Mesendoderm (in vitro differentiated cells): ENCODE data around the gene CDK11A.
"Not testable (repeated sequence)": the region's sequence is repeated elsewhere in the genome, so short reads cannot be mapped to it uniquely, and the experiment has no call there.

ENCODE experiments used
- DNase-seq: peaks from one replicate; pipeline ENCODE4 v3.0.0; 2013
- H2AK5ac ChIP-seq: 2 replicates; pipeline ENCODE4 v1.6.1; 2013; ENCODE audit warnings: low read length, inconsistent platforms
- H2BK120ac ChIP-seq: 2 replicates; pipeline ENCODE4 v1.6.1; 2013; ENCODE audit warnings: low read depth, mild to moderate bottlenecking, low read length, moderate library complexity, mixed read lengths
- H2BK15ac ChIP-seq: replicated peaks from 2 replicates; pipeline ENCODE4 v1.6.1; 2013; ENCODE audit warnings: low read depth, mild to moderate bottlenecking, moderate library complexity
- H2BK5ac ChIP-seq: 2 replicates; pipeline ENCODE4 v1.6.1; 2013; ENCODE audit warnings: low read length, inconsistent platforms
- H3K18ac ChIP-seq: 2 replicates; pipeline ENCODE4 v1.6.1; 2013; ENCODE audit warnings: mild to moderate bottlenecking, low read length, mixed read lengths
- H3K23ac ChIP-seq: one replicate; pipeline ENCODE4 v1.6.1; 2013; ENCODE audit warnings: low read length
- H3K27ac ChIP-seq: 2 replicates; pipeline ENCODE4 v1.5.1; 2013; ENCODE audit warnings: low read depth, mild to moderate bottlenecking, inconsistent platforms, low read length, moderate library complexity
- H3K27me3 ChIP-seq: 2 replicates; pipeline ENCODE4 v1.6.1; 2013; ENCODE audit warnings: low read length, control low read depth, mild to moderate bottlenecking, inconsistent platforms; ENCODE audit not compliant: insufficient read depth, poor library complexity
- H3K36me3 ChIP-seq: 2 replicates; pipeline ENCODE4 v1.6.1; 2013; ENCODE audit warnings: low read length, inconsistent platforms; ENCODE audit not compliant: control insufficient read depth, insufficient read depth
- H3K4ac ChIP-seq: one replicate; pipeline ENCODE4 v1.6.1; 2013; ENCODE audit warnings: low read depth, mild to moderate bottlenecking, low read length, moderate library complexity
- H3K4me1 ChIP-seq: 2 replicates; pipeline ENCODE4 v1.6.1; 2013; ENCODE audit warnings: low read depth, low read length, inconsistent platforms; ENCODE audit not compliant: control insufficient read depth
- H3K4me2 ChIP-seq: 2 replicates; pipeline ENCODE4 v1.6.1; 2013; ENCODE audit warnings: low read length
- H3K4me3 ChIP-seq: 2 replicates; pipeline ENCODE4 v1.5.1; 2013; ENCODE audit warnings: mild to moderate bottlenecking, low read length
- H3K56ac ChIP-seq: one replicate; pipeline ENCODE4 v1.6.1; 2013; ENCODE audit warnings: low read length
- H3K79me1 ChIP-seq: 2 replicates; pipeline ENCODE4 v1.6.1; 2013; ENCODE audit warnings: low read length, inconsistent platforms
- H3K79me2 ChIP-seq: 2 replicates; pipeline ENCODE4 v1.6.1; 2013; ENCODE audit warnings: mild to moderate bottlenecking, low read length; ENCODE audit not compliant: control insufficient read depth, insufficient read depth
- H3K9ac ChIP-seq: 2 replicates; pipeline ENCODE4 v1.6.1; 2013; ENCODE audit warnings: low read length, inconsistent platforms
- H4K5ac ChIP-seq: one replicate; pipeline ENCODE4 v1.6.1; 2013; ENCODE audit warnings: low read length
- H4K8ac ChIP-seq: one replicate; pipeline ENCODE4 v1.6.1; 2013; ENCODE audit warnings: low read depth, mild to moderate bottlenecking, control low read depth, low read length, moderate library complexity
- WGBS: extraction: QIAGEN DNeasy Blood & Tissue Kit; methylation state at CpG from one replicate; pipeline ENCODE4 v1.1.7; 2013; ENCODE audit warnings: low lambda C conversion rate, missing lambda C conversion rate; ENCODE audit not compliant: insufficient coverage; ENCODE audit errors: extremely low coverage; 5-methylcytosine and 5-hydroxymethylcytosine counted together

CDK11A gene

GRCh38 chr1:1730870-1731269 is 6.7 kb upstream of the CDK11A start:
- Histone ChIP-seq H3K79me1 (no peaks in the 10 kb centered on the region), H3K4me3 (no peak overlapping the region), H3K56ac (no peak overlapping the region), H2BK120ac (no peak overlapping the region), H3K27me3 (no peaks in the 10 kb centered on the region), H2BK5ac (no peak overlapping the region), H2BK15ac (no peak overlapping the region), H4K5ac (no peak overlapping the region), H3K27ac (no peak overlapping the region), H3K4ac (no peak overlapping the region), H4K8ac (no peak overlapping the region), H3K9ac (no peak overlapping the region), H3K79me2 (no peaks in the 10 kb centered on the region), H3K23ac (no peak overlapping the region), H3K4me1 (no peaks in the 10 kb centered on the region), H3K4me2 (no peak overlapping the region), H2AK5ac (no peak overlapping the region), H3K18ac (no peak overlapping the region), H3K36me3 (peaks cover 1% of the 10 kb centered on the region)
- DNase-seq: no peak
- WGBS: no CpG with 5 or more reads among the region's 17 CpGs

- no CpG with 5 or more reads among the region's 13 CpGs for WGBS
- not testable (repeated sequence) for H4K5ac ChIP-seq, H3K23ac ChIP-seq, H2AK5ac ChIP-seq, H3K27me3 ChIP-seq, H3K9ac ChIP-seq, DNase-seq, H2BK120ac ChIP-seq, H3K56ac ChIP-seq, H3K4me2 ChIP-seq, H3K4me3 ChIP-seq, H4K8ac ChIP-seq, H3K27ac ChIP-seq, H3K18ac ChIP-seq, H2BK15ac ChIP-seq, H2BK5ac ChIP-seq, H3K4me1 ChIP-seq, H3K79me1 ChIP-seq, H3K79me2 ChIP-seq, H3K4ac ChIP-seq, H3K36me3 ChIP-seq
Observed at GRCh38 chr1:1730230-1730629, 6.1 kb upstream of the CDK11A start.

DNA sequence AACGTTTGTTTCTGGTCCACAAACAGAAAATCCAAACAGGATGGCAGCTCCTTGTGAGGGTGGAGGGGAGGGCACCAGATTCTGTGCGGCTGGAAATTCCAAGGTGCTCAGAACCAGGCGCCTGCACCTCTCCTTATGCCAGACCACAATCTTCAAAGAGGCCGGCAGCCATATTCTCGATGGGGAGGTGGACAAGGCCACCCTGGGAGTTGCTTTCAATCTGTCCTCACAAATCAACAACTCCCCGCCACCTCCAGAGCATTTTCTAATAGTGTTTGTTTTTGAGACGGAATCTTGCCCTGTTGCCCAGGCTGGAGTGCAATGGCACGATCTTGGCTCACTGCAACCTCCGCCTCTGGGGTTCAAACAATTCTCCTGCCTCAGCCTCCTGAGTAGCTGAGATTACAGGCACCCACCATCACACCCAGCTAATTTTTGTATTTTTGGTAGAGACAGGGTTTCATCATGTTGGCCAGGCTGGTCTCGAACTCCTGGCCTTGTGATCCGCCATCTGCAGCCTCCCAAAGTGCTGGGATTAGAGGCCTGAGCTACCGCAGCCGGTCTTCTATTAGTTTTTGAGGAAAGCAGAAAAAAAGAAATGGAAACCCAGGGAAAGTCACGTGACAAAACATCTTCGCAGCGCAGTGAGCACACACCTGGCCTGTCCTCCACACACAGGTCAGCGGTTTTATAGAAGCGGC is 5.1 kb upstream of the CDK11A start:
- not testable (repeated sequence) for DNase-seq, H2BK5ac ChIP-seq, H2BK120ac ChIP-seq, H3K56ac ChIP-seq, H3K79me2 ChIP-seq, H3K4ac ChIP-seq, H3K4me1 ChIP-seq, H3K4me2 ChIP-seq, H4K8ac ChIP-seq, H3K79me1 ChIP-seq, H3K4me3 ChIP-seq, H2AK5ac ChIP-seq, H3K23ac ChIP-seq, H3K9ac ChIP-seq, H3K27me3 ChIP-seq, H3K18ac ChIP-seq, H3K36me3 ChIP-seq, H2BK15ac ChIP-seq, H4K5ac ChIP-seq, H3K27ac ChIP-seq
- WGBS: no CpG with 5 or more reads among the region's 18 CpGs

DNA sequence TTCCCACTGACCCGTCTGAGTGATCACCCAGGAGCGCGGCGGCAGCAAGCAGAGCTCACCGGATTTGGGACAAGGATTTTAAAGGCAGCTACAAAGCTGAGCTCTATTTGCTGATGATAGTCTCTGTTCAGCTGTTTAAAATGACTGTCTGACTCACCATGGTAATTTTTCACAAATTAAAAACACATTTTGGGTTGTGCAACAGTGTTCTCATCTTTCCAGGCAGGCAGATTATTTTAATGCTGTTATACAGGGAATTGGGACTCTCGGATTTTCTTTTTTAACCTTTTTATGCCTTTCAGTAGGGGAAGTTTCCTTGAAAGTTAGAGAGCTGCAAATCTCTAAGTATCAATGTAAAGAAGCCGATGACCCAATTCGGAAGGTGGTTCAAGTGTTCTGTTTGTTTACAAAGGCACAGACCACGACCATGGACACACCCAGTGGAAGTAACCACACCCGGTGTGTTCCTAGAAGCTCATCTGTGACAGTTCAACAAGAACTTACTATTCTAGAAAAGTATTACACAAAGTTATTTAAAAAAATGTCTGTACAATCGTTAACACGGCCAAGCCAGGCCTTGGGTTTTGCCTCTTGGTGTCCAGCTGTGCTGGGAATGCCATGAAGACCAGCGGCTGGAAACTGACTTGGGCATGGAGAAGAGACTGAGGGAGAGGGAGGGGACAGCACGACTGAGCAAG is 4.3 kb upstream of the CDK11A start:
- not testable (repeated sequence) for H2BK5ac ChIP-seq, H3K56ac ChIP-seq, H4K5ac ChIP-seq, H3K4me2 ChIP-seq, H3K23ac ChIP-seq, H3K79me2 ChIP-seq, H3K4me1 ChIP-seq, H3K4me3 ChIP-seq, DNase-seq, H3K27ac ChIP-seq, H2AK5ac ChIP-seq, H2BK120ac ChIP-seq, H3K9ac ChIP-seq, H3K79me1 ChIP-seq, H3K4ac ChIP-seq, H3K18ac ChIP-seq, H3K27me3 ChIP-seq, H4K8ac ChIP-seq, H3K36me3 ChIP-seq, H2BK15ac ChIP-seq
- no CpG with 5 or more reads among the region's 14 CpGs for WGBS

GRCh38 chr1:1727131-1727651 is 3.0 kb upstream of the CDK11A start:
- not testable (repeated sequence) for H3K4ac ChIP-seq, H3K18ac ChIP-seq, H3K27ac ChIP-seq, H2BK5ac ChIP-seq, H2AK5ac ChIP-seq, H2BK15ac ChIP-seq, H3K79me1 ChIP-seq, H3K4me2 ChIP-seq, H3K36me3 ChIP-seq, H3K9ac ChIP-seq, H3K4me3 ChIP-seq, H3K56ac ChIP-seq, H3K23ac ChIP-seq, H3K4me1 ChIP-seq, H4K8ac ChIP-seq, H3K79me2 ChIP-seq, H2BK120ac ChIP-seq, H3K27me3 ChIP-seq, H4K5ac ChIP-seq, DNase-seq
- WGBS: no CpG with 5 or more reads among the region's 12 CpGs
